Fibroblast of mammary gland (primary cell): ENCODE measurements around the gene C9.

Source experiments
- DNase-seq: peaks from one replicate; pipeline ENCODE4 v3.0.0-alpha.2; 2010; ENCODE audit warnings: low read depth
- H3K4me3 ChIP-seq: 2 replicates; pipeline ENCODE4 v1.5.1; 2011; ENCODE audit warnings: low read depth, mild to moderate bottlenecking, low read length, moderate library complexity; ENCODE audit not compliant: control insufficient read depth
- TF ChIP-seq, protein P1 (sequence below): conservative IDR thresholded peaks from 2 replicates; pipeline ENCODE4 v1.5.1; 2011; ENCODE audit warnings: low read depth, low read length, inconsistent platforms; ENCODE audit not compliant: control insufficient read depth, insufficient read depth

Gene C9

DNA sequence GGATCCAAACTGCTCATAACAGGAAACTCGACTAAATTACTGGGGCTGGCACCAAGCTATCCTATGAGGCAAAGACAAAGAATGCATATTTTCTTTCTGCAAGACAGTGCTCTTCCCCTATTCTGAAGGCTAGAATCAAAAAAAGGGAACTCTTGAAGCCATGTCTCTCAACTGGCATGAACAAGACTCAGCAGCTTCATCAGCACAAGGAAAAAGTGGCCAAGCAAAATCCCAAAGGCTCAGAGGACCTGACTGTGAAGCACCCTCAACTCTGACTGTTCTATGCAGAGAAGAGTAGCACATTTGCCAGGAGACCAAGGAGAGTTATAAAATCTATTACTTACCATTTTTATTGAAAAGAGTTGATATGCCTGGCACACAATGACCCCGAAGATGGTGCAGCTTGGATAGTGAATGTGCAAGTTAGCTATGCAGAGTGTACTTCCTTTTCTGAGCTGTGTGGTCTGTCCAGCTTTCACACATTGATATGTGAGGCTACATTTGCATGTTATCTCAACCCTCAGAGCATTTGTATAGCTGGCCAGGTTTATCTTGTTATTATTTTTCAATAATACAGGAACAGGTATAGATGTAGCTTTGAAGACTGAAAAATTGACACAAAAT, 94.0 kb downstream of the C9 start:
- H3K4me3 ChIP-seq = no peak overlapping the region
- TF ChIP-seq, protein P1, sequence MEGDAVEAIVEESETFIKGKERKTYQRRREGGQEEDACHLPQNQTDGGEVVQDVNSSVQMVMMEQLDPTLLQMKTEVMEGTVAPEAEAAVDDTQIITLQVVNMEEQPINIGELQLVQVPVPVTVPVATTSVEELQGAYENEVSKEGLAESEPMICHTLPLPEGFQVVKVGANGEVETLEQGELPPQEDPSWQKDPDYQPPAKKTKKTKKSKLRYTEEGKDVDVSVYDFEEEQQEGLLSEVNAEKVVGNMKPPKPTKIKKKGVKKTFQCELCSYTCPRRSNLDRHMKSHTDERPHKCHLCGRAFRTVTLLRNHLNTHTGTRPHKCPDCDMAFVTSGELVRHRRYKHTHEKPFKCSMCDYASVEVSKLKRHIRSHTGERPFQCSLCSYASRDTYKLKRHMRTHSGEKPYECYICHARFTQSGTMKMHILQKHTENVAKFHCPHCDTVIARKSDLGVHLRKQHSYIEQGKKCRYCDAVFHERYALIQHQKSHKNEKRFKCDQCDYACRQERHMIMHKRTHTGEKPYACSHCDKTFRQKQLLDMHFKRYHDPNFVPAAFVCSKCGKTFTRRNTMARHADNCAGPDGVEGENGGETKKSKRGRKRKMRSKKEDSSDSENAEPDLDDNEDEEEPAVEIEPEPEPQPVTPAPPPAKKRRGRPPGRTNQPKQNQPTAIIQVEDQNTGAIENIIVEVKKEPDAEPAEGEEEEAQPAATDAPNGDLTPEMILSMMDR = no peak
- DNase-seq = no peak

DNA sequence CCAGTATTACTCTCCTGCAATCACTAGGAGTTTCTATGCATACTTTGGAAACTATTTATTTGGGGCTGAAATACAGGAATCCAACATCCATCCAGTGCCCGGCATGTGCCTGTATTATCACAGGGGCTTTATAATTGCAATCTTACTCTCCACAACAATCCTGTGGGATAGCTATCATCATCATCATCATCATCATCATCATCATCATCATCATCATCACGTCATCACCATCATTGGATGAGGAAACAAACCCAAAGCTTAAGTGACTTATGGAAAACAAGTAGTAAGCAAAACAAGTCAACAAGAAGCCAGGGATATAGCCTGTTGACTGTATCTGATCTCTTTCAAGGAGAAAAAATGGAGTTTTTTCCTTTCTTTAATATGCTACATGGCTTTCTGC, 97.1 kb downstream of the C9 start:
- no peak overlapping the region for H3K4me3 ChIP-seq
- no peak for DNase-seq
- TF ChIP-seq, protein P1 = no peak

DNA sequence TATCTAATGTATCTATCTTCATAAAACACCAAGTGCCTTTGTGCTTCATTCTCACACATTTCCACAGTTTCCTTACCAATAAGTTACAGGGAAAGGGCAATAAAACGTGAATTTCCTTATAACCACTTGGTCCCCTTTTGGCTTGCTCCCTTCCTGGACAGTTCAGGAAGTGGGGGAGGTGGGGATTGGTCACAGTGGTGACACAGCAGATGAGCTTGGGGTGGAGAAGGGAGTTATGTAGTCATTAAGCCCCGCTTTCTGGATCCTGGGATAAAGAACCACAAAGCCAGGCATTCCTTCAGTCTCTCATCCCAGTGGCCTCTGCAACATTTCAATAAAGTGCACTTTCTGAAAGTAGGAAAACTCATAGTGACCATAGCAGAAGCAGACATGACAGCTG, 97.9 kb downstream of the C9 start:
- DNase-seq = peak; percentile 8
- H3K4me3 ChIP-seq = no peak overlapping the region
- TF ChIP-seq, protein P1 = no peak

DNA sequence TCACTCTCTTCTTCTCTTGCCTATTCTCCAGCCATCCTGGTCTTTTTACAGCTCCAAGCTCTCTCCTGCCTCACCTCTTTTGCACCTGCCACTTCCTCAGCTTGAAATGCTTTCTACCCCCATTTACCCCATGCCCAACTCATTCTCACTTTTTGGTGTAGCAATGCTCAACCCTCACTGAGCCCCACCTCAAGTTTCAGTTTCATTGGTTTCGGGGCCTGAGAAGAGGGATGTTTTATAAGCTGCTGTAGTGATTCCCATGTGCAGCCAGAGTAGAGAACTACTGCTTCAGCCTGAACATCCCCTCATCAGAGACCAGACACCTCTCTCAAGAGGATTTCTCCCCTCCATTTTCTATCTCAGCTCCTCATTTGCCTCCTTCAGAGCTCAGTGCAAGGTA, 99.8 kb downstream of the C9 start:
- H3K4me3 ChIP-seq = no peak overlapping the region
- no peak for DNase-seq
- TF ChIP-seq, protein P1 = no peak

DNA sequence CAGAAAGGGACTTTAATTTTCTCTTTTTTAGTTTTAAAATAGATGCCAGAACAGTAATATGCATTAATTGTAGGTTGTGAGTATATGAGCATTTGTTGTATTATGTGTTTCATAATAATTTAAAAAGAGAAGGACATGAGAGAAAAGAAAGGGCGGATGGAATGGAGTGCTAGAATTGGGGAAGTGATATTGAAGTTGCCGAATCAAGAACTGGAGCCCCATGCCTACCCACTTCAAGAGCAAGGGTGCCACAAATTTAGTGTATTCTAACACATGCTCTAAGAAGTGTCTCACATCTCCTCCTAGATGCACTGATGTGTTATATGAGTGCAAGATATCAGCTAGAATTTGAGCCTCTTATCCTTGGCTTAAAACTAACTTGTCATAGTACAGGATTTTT, 101.3 kb downstream of the C9 start:
- DNase-seq = no peak
- no peak overlapping the region for H3K4me3 ChIP-seq
- TF ChIP-seq, protein P1 = no peak

DNA sequence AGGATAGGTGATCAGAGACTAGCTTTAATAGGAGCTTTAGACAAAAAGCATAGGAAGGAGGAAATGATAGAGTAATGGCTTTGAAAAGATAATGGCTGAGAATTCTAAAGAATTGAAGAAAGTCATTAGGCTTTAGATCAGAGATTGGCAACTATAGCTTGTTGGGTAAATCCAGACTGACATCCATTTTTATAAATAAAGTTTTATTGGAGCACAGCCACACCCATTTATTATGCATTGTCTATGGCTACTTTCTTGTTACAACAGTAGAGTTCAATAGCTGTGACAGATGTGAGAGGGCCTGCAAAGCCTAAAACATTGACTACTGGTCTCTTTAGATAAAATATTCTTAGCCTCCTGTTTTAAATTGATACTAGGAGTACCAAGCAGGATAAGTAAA, 104.2 kb downstream of the C9 start:
- TF ChIP-seq, protein P1 = no peak
- no peak overlapping the region for H3K4me3 ChIP-seq
- DNase-seq = no peak

DNA sequence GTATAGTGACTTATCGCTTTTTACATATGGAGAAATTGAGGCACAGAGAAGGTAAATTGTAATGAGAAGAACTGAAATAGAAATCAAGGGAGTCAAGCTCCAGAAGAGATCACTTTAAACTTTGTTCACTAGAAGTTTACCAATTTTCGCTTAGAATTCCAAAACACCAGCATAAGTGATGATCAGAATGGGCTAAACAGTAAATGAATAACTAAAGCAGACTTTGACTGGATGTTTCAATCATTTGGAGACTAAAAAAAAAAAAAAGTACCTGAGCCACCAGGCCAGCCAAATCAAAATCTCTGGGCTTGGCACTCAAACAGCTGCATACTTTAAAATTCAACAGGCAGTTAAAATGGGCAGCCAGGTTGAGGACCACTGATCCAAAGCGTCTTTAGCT, 106.7 kb downstream of the C9 start:
- TF ChIP-seq, protein P1 = no peak
- DNase-seq = no peak
- no peak overlapping the region for H3K4me3 ChIP-seq
